Gastrocnemius medialis (tissue), 4 donors: Measurements from ENCODE around the gene TIMP3.

ENCODE experiments used
- CTCF ChIP-seq, 5 experiments: fragments of 450-650 bp in 3 of 5; fragments of 200-600 bp in 2 of 5; sonication (generic) in 2 of 5; IDR thresholded peaks in 4 of 5; conservative IDR thresholded peaks in 1 of 5; 1 replicate in 4 of 5; 2 replicates in 1 of 5; pipeline ENCODE4 v1.5.1; 2016 to 2019; ENCODE audit warnings: antibody characterized with exemption in 5 of 5, mild to moderate bottlenecking in 3 of 5, moderate library complexity in 3 of 5
- POLR2A ChIP-seq, 2 donors: fragments of 450-650 bp; IDR thresholded peaks; one replicate each; pipeline ENCODE4 v1.6.1; 2017; ENCODE audit warnings: antibody characterized with exemption in 2 of 2, mild to moderate bottlenecking in 2 of 2, moderate library complexity in 2 of 2

- no peak for TF ChIP-seq CTCF (IDR thresholded peaks at IDR 0.05 in 4 of 5, conservative IDR thresholded peaks at IDR 0.05 in 1 of 5)
- no peak for TF ChIP-seq POLR2A (IDR thresholded peaks at IDR 0.05)
Measured at GRCh38 chr22:32785321-32786026, 16.0 kb upstream of the TIMP3 start.
